Measurements from ENCODE around the gene PIAS2. TPM values are rescaled to one million over a fixed set of nuclear protein-coding genes. Genes with fewer than 3 reads are reported as not detected.
"Not testable (repeated sequence)": the region's sequence is repeated elsewhere in the genome, so short reads cannot be mapped to it uniquely, and the experiment has no call there.

PIAS2 gene
- polyA plus RNA-seq, 12 donors = 19.2 to 37.5 (median 25.0) TPM; not detected in 1

DNA sequence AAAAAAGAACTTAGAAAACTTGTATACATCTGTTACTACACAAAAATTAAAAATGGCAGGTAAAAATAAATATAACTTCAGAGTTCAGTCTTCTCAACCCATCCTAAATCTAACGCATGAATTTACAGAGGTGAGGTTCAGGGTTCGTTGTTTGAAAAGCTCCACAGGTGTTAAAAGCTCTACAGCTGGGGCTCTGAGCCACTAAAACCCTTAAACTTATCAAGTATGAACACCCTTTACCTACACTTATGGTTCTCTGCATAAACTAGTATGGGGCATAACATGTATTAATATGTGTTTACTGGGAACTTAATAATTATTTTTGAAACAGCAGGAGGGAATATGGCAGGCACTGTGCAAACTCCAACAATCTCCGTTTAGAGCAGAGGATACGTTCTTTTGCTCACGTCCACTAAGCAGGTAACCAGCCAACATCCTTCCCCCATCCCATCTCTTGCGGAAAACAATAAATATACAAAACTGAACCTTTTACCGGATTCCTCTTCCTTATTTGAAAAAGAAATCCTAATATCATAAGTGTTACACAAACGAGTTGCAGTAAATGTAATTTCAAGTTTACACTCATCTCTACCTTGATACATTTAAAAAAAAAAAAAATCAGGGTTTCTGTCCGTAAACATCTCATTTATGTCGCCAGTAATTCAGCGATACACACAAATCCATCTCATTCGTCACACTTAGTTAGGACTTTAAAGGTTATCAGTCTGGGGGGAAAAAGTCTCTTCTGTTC, 1.3 kb downstream of the PIAS2 start:
- DNase-seq = no peak

DNA sequence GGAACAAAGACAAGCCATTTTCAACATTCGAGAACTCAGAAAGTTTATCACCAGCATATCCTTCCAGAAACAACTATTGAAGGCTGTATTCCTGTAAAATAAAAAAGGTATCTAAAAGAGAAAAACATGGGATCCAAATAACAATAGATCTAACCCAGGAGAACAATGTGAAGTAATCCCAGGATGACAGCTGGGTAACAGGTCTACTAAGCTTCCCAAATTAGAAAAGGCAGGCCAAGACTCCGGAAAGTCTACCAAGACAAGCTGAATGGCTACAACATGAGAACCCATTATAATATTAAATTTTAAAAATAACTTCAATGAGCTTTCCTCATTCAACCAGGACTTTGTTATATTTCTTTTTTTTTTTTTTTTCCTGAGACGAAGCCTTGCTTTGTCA, 6.5 kb downstream of the PIAS2 start:
- DNase-seq = no peak

DNA sequence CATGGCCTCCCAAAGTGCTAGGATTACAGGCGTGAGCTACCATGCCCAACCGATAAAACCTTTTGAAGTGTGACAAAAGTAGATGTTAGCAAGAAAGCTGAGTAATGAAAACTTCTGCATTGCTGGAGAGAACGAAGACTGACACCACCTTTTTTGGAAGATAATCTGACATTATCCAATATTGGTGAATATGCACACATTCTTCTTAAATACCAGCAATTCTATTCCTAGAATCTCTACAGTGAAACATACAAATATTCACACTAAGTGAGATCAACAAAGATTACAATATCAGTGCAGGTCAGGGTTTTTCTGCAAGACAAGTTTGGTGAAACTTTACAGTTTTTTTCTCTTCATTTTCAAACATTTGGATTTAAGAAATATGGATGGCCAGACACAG, 7.8 kb downstream of the PIAS2 start:
- DNase-seq = no peak

DNA sequence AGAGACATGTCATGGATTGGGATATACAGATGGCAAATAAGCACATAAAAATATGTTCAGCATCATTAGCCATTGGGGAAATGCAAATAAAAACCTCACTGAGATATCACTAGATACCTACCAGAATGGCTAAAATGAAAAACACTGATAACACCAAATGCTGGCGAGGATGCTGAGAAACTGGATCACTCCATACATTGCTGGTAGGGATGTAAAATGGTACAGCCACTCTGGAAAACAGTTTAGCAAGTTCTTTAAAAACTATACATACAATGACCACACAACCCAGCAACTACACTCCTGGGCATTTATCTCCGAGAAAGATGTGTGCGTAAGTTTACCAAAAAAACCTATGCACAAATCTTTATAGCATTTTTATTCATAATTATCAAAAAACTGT, 13.9 kb downstream of the PIAS2 start:
- DNase-seq = no peak

DNA sequence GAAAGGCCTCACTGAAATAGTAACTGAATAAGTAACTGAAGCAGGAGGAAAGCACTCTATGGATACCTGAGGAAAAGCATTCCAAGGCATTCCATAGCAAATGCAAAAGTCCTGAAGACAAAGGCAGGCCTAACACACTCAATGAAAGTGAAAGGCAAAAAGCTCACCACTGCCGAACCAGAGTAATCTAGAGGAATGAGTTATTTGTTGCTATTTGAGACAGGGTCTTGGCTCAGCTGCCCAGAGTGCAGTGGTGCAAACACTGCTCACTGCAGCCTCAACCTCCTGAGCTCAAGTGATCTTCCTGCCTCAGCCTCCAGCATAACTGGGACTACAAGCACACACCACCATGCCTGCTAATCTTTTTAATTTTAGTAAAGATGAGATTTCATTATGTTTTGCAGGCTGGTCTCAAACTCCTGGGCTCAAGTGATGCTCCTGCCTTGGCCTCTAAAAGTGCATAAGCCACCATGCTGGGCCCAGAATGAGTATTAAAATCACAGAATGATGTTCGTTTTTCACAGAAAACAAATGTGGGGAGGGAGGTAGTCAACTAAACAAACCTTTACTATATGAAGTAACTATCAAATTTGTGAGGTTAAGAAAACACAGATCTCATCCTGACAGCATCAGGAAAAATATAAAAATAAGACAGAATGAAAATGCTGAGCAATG, 17.9 kb downstream of the PIAS2 start:
- no peak for DNase-seq

DNA sequence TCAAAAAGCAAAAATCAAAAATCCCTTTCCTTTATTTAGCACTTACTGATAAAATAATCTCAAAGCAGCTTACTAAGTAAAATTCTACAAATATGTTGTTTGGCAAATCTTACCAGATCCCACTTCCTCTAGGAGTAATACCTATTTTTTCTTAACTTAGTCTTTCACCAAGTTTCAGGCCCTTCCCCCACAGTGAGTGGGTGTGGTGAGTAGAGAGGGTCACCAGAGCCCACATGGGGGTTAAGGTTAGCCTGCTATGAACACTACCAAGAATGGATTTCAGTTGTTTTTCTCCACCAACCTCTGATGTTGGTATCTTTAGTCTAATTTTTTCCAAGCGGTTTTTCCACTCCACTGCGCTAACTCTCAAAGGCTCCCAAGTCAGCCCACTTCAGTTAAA, 23.2 kb downstream of the PIAS2 start:
- no peak for DNase-seq

DNA sequence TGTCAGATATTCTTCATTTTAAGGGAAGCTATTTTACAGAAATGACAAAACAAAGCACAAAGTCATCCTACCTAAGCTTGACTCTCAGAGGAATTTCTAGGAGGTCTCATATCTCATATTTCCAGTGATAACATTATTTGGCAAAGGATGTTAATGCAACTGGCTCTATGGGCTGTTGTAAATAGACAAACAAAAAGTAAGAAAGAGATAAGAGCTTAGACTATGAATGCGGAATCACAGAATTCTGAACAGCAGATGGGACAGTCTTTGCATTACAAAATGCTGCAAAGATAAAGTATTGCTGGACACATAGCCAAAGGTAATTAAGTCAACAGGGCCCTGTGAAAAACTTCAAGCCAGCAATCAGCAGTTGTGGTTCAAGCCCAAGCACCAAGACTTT, 23.9 kb downstream of the PIAS2 start:
- no peak for DNase-seq

DNA sequence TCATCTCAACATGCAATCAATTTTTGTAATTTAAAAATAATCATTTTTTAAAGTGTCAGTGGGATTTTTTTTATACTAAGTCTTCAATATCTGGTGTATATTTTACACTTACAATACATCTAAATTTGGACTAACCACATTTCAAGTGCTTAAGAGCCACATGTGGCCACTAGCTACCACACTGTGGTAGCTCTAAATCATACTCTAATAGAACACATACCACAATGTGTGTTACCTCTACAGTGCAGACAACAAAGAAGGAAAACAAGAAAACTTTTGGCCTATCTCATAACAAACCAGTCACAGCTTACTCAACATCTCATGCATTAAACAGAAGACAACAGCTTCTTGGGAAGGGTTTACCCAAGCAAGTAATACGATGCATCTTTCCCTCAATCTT, 24.5 kb downstream of the PIAS2 start:
- DNase-seq = no peak

DNA sequence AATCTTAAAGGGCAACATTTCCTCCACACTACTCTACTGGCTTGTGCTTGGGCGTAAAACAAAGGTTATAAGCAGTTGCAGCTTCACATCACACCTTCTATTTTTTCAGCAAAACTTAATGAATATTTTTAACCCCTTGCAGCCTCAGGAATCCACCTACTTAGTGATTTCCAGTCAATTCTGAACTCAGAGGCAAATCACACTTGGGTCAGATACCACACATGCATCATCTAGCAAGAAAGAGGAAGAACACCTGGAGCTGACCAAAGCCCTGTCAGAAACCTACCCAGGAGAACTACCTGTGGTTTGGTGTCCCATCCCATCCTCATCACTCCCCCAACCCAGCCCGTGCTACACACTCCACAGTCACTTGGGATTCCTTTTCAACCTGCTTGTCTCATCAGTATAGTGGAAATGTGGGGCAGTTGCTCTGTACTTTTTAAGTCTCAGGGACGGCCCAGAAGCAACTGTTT, 25.5 kb downstream of the PIAS2 start:
- DNase-seq = no peak

DNA sequence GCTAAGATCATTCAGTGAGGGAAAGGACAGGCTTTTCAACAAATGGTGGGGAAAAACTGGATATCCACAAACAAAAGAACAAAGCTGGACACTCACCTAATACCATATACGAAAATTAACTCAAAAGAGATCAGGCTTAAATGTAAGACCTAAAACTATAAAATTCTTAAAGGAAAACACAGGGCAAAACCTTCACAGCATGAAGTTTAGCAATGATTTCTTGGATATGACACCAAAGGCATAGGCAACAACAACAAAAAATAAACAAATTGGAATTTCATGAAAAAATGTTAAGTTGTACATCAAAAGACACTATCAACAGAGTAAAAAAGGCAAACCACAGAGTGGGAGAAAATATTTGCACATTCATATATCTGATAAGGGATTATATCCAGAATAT, 28.3 kb downstream of the PIAS2 start:
- DNase-seq = no peak

DNA sequence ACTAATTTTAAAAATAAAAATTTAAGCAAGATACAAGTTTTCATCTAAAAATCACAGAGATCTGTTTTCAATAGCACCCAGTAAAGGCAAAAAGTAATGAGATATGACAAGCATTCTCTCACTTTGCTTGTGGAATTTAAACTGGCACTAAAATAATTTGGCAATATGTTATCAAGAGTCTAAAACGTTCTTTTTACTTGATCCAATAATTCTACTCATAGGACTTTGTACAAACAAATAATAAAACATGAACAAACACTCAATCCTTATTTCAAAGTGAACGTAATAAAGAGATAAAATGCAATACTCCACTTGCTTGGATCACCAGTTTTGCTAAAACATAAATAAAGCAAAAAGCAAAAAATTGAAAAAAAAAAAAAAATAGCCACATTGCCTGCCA, 30.4 kb downstream of the PIAS2 start:
- DNase-seq = no peak

DNA sequence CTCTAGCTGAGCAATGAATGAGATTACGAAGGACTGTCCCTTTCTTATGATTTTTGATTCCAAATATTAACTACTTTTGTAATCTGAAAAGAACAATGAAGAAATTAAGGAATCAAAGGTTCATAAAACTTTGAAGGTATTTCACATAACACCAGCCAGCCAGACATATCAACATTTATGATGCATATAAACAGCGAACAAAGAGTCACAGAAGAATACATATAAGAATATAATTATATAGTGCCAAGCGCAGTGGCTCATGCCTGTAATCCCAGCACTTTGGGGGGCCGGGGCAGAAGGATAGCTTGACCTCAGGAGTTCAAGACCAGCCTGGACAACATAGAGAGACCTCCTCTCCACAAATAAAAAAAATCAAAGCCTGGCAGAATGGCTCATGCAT, 34.1 kb downstream of the PIAS2 start:
- DNase-seq = no peak

DNA sequence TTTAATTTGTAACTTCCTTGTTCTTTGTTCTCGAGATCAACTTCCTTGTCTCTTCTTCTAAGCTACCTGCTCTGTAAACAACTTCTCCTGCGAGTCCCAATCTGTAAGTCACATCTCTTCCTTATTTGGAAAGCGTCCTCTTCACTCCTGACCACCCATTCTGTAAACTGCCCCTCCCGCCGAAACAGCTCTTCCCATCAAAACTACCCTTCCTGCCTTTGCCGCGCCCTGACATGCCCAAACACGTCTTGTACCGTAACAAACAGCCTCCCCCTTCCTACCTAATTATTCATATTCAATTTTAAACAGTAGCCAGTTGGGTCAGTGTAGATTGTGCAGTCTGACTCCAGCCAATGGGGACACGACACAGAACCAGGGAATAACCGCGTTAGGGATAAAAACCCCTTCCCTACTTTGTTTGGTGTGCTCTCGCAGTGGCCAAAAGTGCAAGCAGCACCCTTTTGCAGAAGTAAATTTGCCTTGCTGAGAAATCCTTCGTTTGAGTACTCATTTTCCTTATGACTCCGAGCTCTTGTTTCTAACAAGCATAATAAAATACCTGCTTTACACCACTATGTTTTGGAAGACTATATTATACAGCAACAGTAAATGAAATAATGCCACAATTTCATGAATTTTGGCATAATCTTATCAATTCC, 39.8 kb downstream of the PIAS2 start:
- DNase-seq = no peak

DNA sequence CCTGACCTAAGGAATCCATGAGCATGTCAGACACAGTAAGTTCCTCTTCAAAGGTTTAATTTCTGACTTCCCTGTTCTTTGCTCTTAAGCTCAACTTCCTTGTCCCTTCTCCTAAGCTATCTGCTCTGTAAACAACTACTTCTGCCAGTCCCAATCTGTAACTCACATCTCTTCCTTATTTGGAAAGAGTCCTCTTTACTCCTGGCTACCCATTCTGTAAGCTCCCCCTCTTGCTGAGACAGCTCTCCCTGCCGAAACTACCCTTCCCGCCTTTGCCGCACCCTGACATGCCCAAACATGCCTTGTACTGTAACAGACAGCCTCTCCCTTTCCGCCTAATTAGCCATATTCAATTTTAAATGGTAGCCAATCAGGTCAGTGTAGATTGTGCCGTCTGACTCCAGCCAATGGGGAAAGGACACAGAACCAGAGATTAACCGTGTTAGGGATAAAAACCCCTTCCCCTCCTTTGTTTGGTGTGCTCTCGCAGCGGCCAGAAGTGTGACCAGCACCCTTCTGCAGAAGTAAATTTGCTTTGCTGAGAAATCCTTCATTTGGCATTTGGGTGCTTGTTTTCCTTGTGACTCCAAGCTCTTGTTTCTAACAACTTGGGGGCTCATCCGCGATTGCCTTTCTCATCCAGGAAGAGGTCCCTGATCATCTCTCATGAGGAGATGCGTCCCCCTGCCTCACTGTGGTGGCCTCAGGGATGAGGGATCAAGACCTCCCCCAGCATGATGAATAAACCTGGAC, 49.0 kb downstream of the PIAS2 start:
- no peak for DNase-seq

DNA sequence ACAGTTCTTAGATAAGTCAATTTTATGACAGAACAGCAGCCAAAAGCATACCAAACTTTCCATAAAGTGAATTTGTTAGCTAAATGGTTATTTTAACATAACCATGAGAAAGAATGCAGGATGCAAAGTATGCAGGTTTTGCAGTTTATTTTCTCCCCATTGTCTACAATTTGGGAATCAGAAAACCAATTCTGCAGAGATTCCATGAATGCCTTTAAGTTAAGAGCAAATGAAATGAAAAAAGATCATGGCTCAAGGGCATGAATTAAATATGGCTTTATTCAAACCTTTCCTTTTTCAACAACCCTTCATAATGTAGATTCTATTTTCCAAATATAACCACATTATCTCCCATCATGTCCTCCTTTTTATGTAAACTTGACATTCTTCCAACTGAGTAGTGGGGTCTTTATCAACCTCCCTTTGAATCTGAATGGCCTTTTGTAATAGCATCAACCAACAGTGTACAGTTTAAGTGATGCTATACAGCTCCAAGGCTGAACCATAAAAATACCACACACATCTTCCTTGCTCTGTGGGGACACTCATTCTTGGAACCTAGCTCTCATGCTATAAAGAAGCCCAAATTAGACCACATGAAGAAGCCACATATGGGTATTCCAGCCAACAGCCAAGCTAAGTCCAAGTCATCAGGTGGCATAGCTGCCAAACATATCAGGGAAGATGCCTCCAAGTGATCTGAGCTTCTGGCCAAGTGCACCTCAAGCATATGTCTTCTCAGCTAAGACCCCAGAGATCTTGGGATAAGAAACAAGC, 49.8 kb downstream of the PIAS2 start:
- DNase-seq = no peak

DNA sequence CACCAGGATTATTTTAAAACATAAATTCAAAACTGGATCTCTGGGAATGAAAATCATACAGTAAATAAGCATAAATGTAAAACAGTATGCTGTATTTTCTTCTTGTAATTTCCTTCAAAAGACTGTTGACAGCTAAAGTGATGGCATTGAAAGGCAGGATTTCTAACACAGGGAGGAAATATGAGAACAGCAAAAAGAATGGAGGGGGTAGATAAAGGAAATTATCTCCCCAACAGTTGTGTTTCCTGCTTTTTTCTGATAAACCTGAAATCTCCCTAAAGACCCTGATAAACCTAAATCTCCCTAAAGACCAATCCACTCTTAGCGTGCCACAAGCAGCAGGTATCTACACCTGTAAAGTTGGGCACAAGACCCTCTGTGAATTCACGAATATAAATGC, 50.8 kb downstream of the PIAS2 start:
- DNase-seq = no peak

DNA sequence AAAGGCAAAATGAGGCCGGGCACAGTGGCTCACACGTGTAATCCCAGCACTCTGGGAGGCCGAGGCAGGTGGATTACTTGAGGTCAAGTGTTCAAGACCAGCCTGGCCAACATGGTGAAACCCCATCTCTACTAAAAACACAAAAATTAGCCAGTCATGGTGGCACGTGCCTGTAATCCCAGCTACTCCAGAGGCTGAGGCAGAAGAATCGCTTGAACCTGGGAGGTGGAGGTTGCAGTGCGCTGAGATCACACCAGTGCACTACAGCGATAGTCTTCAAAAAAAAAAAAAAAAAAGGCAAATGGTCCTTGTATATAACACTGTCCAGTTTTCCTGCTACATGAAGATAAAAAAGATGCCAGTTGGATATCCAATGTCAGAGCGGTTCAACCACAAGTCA, 52.1 kb downstream of the PIAS2 start:
- DNase-seq = not testable (repeated sequence)

DNA sequence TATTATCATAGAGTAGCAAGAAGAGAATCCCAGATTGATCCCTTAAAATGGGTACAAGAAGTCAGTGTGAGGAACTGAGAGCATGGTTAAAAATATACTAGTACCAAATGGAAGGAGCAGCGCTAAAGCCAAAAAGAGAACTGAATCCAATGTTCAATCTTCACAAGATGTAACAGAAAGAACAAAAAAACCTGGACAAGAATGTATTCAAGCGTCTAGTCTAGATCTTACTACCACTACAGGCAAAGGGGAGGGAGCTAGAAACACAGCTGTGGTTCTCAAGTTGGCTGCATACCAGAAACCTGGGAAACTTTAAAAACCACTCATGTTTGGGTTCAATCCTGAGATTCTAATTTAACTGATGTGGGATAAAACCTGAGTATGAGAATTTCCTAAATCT, 57.5 kb downstream of the PIAS2 start:
- DNase-seq = peak; percentile 14

DNA sequence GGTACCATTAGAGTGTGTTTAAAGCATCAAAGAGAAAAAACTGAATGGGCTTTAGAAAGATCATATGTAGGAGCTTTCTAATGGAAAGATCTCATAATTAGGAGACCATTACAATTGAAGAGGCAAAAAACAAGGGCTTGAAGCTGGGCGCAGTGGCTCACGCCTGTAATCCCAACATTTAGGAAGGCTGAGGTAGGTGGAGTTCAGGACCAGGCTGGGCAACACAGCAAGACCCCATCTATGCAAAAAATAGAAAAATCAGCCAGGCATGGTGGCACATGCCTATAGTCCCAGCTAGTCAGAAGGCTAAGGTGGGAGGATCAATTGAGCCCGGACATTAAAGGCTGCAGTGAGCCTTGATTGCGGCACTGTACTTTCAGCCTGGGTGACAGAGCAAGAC, 59.0 kb downstream of the PIAS2 start:
- DNase-seq = no peak

DNA sequence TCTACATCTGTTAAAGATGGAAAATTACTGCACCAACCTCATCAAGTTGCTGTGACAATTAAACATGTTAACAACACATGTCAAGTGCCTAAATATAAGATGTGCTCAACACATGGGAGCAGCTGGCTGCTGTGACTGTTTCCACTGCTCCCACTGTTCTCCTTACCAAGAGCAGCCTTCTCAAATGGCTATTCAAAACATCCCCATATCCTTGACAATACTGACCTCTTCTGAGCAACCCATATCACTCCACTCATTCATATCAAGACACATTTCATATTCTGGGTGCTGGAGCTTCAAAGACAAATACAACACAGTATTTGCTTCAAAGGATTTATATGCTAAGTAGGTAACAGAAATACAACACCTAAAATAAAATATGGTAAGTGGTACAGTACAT, 60.3 kb downstream of the PIAS2 start:
- no peak for DNase-seq

DNA sequence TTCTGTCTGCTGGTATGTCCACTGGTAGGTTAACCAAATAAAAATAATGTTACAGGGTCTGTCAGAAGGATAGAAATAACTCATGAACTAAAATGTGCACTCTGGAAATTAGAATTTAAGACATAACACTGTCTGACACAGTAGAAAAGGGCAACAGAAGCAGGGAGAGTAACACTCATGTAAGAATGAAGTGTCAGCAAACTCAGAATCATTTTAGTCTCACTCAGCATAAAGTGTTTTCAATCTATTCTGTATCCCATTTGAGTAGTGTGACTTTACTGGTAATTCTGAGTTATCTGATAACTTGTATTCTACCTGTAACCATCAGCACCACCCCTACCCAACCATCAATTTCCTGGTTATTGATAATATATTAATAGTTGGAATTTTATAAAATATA, 68.3 kb downstream of the PIAS2 start:
- no peak for DNase-seq

DNA sequence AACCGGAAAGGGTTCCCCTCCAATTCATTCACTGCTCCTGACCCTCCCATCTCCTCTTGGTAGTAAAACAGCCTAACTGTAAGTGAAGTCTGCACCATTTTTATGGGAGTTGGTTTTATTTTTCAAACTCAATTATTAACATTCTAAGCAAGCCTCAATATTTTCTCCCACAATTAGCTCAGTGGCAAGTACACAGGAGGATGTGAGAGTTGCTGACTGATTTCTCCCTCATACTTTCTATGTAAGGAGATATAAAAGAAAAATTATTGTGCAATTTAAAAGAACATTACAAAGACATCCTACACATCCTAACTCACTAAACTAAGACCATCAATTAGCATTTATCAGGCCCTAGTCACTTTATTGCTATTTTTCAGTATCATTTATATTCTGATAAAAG, 73.9 kb downstream of the PIAS2 start:
- DNase-seq = no peak

Data from muscle of arm (tissue), 12 donors.